ENCODE results near the gene SNX8. TPM values are rescaled to one million over a fixed set of nuclear protein-coding genes. Genes with fewer than 3 reads are reported as not detected.

Gene SNX8
- total and polyA plus RNA-seq, 9 of the 15 experiments (the other 6 are each of a cell fraction or from before 2014, with no cell fraction given), result 2.7 to 51.6 (median 16.9) TPM

DNA sequence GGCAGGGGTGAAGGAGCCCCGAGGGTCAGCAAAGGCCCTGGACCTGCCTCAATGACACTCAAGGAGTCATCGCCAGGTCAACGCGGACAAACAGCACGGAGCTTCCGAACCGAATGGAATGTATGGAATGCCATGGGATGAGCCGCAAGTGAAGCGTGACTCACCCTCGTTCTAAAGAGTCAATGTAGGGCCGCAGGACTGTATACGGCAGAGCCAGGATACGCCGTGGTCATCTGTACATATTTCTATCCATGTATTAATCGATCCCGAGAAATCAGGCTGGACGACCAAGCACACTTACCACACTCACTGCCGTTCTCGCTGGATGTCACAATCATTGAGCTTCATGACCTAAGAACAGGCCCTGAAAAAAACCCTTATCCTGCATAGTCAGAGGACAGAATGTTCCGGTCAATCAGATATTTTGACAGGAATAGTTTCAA, 4.3 kb downstream of the SNX8 start:
- H3K79me2 ChIP-seq (ENCODE audit: control insufficient read depth, insufficient read depth, low read length), result peaks cover 73% of the 10 kb centered on the region
- peaks cover 2% of the 10 kb centered on the region for H3K9me1 ChIP-seq (ENCODE audit: control insufficient read depth, insufficient read depth, low read length)
- in situ Hi-C loops (cut with MboI), result no loop called here
- ChIA-PET POLR2A (no interaction called here), CTCF (ENCODE audit: low intra/inter-chr PET ratio) (no interaction called here)
- no peak for DNase-seq (ENCODE audit: extremely low read depth in 1 of 4, low spot score in 3 of 4)
- no peak for ATAC-seq
- no peaks in the 10 kb centered on the region for H3K27me3 ChIP-seq (ENCODE audit: control insufficient read depth in 2 of 2, insufficient read depth in 2 of 2, low read length in 2 of 2)
- peaks cover 10% of the 10 kb centered on the region; the same call in 2 of the 3 replicates for H3K36me3 ChIP-seq (ENCODE audit: control insufficient read depth, insufficient read depth, low read length)
- WGBS (ENCODE audit: insufficient coverage, low coverage, missing lambda C conversion rate), result 95% methylated on average over 20 of the region's 20 CpGs
- H2AFZ ChIP-seq (ENCODE audit: low read depth, low read length), result no peak overlapping the region
- no peaks in the 10 kb centered on the region for H4K20me1 ChIP-seq (replicated peaks; ENCODE audit: control insufficient read depth, insufficient read depth, low read length)
- no peak overlapping the region for H3K4me2 ChIP-seq (ENCODE audit: insufficient read depth, low read length)
- H3K4me1 ChIP-seq (replicated peaks in 1 of 2; ENCODE audit: control insufficient read depth in 2 of 2, insufficient read depth in 2 of 2, low read length in 2 of 2), result peaks cover 26 to 57% of the 10 kb centered on the region in 2 experiments; a peak in 4 of 5 replicates
- intact Hi-C loops (cut with micrococcal nuclease), result no loop called here
- H3K4me3 ChIP-seq, result no peak overlapping the region
- no peak for TF ChIP-seq NFIX (CRISPR knock-in tag; IDR thresholded peaks at IDR 0.05; ENCODE audit: low read depth)
- TF ChIP-seq MAFG (tag; conservative IDR thresholded peaks at IDR 0.05), result no peak
- TF ChIP-seq, protein P1, sequence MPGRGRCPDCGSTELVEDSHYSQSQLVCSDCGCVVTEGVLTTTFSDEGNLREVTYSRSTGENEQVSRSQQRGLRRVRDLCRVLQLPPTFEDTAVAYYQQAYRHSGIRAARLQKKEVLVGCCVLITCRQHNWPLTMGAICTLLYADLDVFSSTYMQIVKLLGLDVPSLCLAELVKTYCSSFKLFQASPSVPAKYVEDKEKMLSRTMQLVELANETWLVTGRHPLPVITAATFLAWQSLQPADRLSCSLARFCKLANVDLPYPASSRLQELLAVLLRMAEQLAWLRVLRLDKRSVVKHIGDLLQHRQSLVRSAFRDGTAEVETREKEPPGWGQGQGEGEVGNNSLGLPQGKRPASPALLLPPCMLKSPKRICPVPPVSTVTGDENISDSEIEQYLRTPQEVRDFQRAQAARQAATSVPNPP (IDR thresholded peaks at IDR 0.05; ENCODE audit: borderline replicate concordance, insufficient read depth, insufficient read length), result no peak
- no peak for TF ChIP-seq ZNF445 (CRISPR knock-in tag; IDR thresholded peaks at IDR 0.05; ENCODE audit: low read depth)
- no peak for TF ChIP-seq STAT5B (CRISPR knock-in tag; IDR thresholded peaks at IDR 0.05)
- no peak for TF ChIP-seq ZEB2 (IDR thresholded peaks at IDR 0.05)
- TF ChIP-seq, protein P2, sequence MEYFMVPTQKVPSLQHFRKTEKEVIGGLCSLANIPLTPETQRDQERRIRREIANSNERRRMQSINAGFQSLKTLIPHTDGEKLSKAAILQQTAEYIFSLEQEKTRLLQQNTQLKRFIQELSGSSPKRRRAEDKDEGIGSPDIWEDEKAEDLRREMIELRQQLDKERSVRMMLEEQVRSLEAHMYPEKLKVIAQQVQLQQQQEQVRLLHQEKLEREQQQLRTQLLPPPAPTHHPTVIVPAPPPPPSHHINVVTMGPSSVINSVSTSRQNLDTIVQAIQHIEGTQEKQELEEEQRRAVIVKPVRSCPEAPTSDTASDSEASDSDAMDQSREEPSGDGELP (CRISPR knock-in tag; IDR thresholded peaks at IDR 0.05; ENCODE audit: borderline replicate concordance), result no peak
- no peak for TF ChIP-seq MCM3 (IDR thresholded peaks at IDR 0.05)
- TF ChIP-seq MTA1 (IDR thresholded peaks at IDR 0.05; ENCODE audit: borderline replicate concordance), result no peak
- TF ChIP-seq, protein P3, sequence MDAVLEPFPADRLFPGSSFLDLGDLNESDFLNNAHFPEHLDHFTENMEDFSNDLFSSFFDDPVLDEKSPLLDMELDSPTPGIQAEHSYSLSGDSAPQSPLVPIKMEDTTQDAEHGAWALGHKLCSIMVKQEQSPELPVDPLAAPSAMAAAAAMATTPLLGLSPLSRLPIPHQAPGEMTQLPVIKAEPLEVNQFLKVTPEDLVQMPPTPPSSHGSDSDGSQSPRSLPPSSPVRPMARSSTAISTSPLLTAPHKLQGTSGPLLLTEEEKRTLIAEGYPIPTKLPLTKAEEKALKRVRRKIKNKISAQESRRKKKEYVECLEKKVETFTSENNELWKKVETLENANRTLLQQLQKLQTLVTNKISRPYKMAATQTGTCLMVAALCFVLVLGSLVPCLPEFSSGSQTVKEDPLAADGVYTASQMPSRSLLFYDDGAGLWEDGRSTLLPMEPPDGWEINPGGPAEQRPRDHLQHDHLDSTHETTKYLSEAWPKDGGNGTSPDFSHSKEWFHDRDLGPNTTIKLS (IDR thresholded peaks at IDR 0.05; ENCODE audit: borderline replicate concordance, low read depth), result no peak
- TF ChIP-seq, protein P4, sequence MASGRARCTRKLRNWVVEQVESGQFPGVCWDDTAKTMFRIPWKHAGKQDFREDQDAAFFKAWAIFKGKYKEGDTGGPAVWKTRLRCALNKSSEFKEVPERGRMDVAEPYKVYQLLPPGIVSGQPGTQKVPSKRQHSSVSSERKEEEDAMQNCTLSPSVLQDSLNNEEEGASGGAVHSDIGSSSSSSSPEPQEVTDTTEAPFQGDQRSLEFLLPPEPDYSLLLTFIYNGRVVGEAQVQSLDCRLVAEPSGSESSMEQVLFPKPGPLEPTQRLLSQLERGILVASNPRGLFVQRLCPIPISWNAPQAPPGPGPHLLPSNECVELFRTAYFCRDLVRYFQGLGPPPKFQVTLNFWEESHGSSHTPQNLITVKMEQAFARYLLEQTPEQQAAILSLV (tag; IDR thresholded peaks at IDR 0.05), result no peak
- no peak for TF ChIP-seq ZNF551 (CRISPR knock-in tag; IDR thresholded peaks at IDR 0.05)
- no peak for TF ChIP-seq ETV6 (IDR thresholded peaks at IDR 0.05; ENCODE audit: borderline replicate concordance in 1 of 2, low read depth in 2 of 2, low read length in 1 of 2)
- TF ChIP-seq ETV6 (CRISPR knock-in tag; IDR thresholded peaks at IDR 0.05; ENCODE audit: borderline replicate concordance), result no peak
- no peak for TF ChIP-seq ADNP (tag; IDR thresholded peaks at IDR 0.05)
- TF ChIP-seq TEAD2 (tag; IDR thresholded peaks at IDR 0.05), result no peak
- no peak for TF ChIP-seq ZKSCAN8 (CRISPR knock-in tag; IDR thresholded peaks at IDR 0.05)
- TF ChIP-seq SP1 (CRISPR knock-in tag; IDR thresholded peaks at IDR 0.05), result no peak
- TF ChIP-seq NCOA2 (IDR thresholded peaks at IDR 0.05; ENCODE audit: partially characterized antibody in 2 of 2), result no peak
- no peak for FAIRE-seq
- H3K9me3 ChIP-seq (replicated peaks; ENCODE audit: control insufficient read depth, insufficient read depth, low read depth, low read length), result no peaks in the 10 kb centered on the region
- no TSS peak for BruUV-seq (replicated peaks)
- H3K9ac ChIP-seq (ENCODE audit: insufficient read depth in 1 of 2, low read depth in 2 of 2, low read length in 2 of 2), result no peak overlapping the region
- no peak overlapping the region for H3K27ac ChIP-seq (ENCODE audit: extremely low read depth, low read depth, low read length)

All from K562 (cell line).